NCI-H2081 (cell line): ENCODE measurements around the gene ZNF469.

Experiments used
- DNase-seq, 2 experiments: peaks; one replicate each; lab custom pipeline; 2025; lab: John Stamatoyannopoulos, UW

ZNF469 gene

GRCh38 chr16:88411951-88412576 lies 29.3 kb downstream of the ZNF469 start:
- DNase-seq, result no peak

- DNase-seq, result no peak
These were observed 30.0 kb downstream of the ZNF469 start for GRCh38 chr16:88412766-88413165.

GRCh38 chr16:88413231-88413630 lies 30.5 kb downstream of the ZNF469 start:
- DNase-seq, result no peak

GRCh38 chr16:88413631-88414030 lies 30.9 kb downstream of the ZNF469 start:
- no peak for DNase-seq

- no peak for DNase-seq
These were observed 32.0 kb downstream of the ZNF469 start for GRCh38 chr16:88414521-88415380.

GRCh38 chr16:88415381-88415705 lies 32.6 kb downstream of the ZNF469 start:
- DNase-seq, result no peak

GRCh38 chr16:88415713-88416323 lies 33.1 kb downstream of the ZNF469 start:
- DNase-seq, result no peak

- no peak for DNase-seq
These were observed 33.9 kb downstream of the ZNF469 start for GRCh38 chr16:88416686-88417085.

GRCh38 chr16:88417684-88418476 lies 35.1 kb downstream of the ZNF469 start:
- DNase-seq, result no peak

GRCh38 chr16:88418869-88419268 lies 36.1 kb downstream of the ZNF469 start:
- DNase-seq, result no peak

GRCh38 chr16:88419790-88420189 lies 37.0 kb downstream of the ZNF469 start:
- DNase-seq, result no peak

- no peak for DNase-seq
These were observed 37.7 kb downstream of the ZNF469 start for GRCh38 chr16:88420496-88420895.

GRCh38 chr16:88421301-88421700 lies 38.5 kb downstream of the ZNF469 start:
- DNase-seq, result no peak

GRCh38 chr16:88421871-88422433 lies 39.2 kb downstream of the ZNF469 start:
- DNase-seq, result no peak

GRCh38 chr16:88422733-88423447 lies 40.1 kb downstream of the ZNF469 start:
- no peak for DNase-seq

GRCh38 chr16:88423448-88423850 lies 40.7 kb downstream of the ZNF469 start:
- no peak for DNase-seq

- DNase-seq, result no peak
These were observed 42.0 kb downstream of the ZNF469 start for GRCh38 chr16:88424587-88425235.

- no peak for DNase-seq
These were observed 43.3 kb downstream of the ZNF469 start for GRCh38 chr16:88426018-88426417.

GRCh38 chr16:88427376-88427775 lies 44.6 kb downstream of the ZNF469 start:
- no peak for DNase-seq

GRCh38 chr16:88428156-88428555 lies 45.4 kb downstream of the ZNF469 start:
- DNase-seq, result no peak
